A673 (cell line): Measurements from ENCODE around the gene PPM1E. TPM values are rescaled to one million over a fixed set of nuclear protein-coding genes. Genes with fewer than 3 reads are reported as not detected.

Source experiments
- BruUV-seq: library from RNA; stranded (reverse); fragments of 400-500 nt; replicated peaks from 2 replicates; lab custom pipeline; 2021; lab: Mats Ljungman, UMichigan
- CTCF ChIA-PET: fragments of 300-600 bp; sonication (Branson Sonifier 250); formaldehyde crosslinking; loops from one replicate; lab custom pipeline; 2022; ENCODE audit warnings: antibody characterized with exemption; lab: Charles Lee
- POLR2A ChIA-PET: fragments of 300-600 bp; sonication (Branson Sonifier 250); formaldehyde crosslinking; loops from one replicate; lab custom pipeline; 2022; ENCODE audit warnings: antibody characterized with exemption; ENCODE audit not compliant: low non-redundant PET; lab: Charles Lee
- DNase-seq: peaks from one replicate; pipeline ENCODE4 v3.0.0-alpha.2; 2015; ENCODE audit warnings: low spot score
- H3K27ac ChIP-seq: fragments of 200-600 bp; sonication (generic); 2 replicates; pipeline ENCODE4 v1.5.1; 2016; ENCODE audit warnings: mixed run types, low read depth, mild to moderate bottlenecking, mixed read lengths, antibody characterized with exemption, low read length; ENCODE audit not compliant: poor library complexity, severe bottlenecking
- H3K27me3 ChIP-seq: fragments of 200-600 bp; sonication (generic); replicated peaks from 2 replicates; pipeline ENCODE4 v1.6.1; 2017; ENCODE audit warnings: mixed run types, low read depth, mild to moderate bottlenecking, mixed read lengths, antibody characterized with exemption, low read length; ENCODE audit not compliant: insufficient read depth, poor library complexity
- H3K36me3 ChIP-seq: fragments of 200-600 bp; sonication (generic); 2 replicates; pipeline ENCODE4 v1.6.1; 2016; ENCODE audit warnings: mixed run types, mild to moderate bottlenecking, mixed read lengths, antibody characterized with exemption, low read length; ENCODE audit not compliant: insufficient read depth, poor library complexity, severe bottlenecking
- H3K4me1 ChIP-seq: fragments of 200-600 bp; sonication (generic); 2 replicates; pipeline ENCODE4 v1.6.1; 2017; ENCODE audit warnings: mixed run types, mild to moderate bottlenecking, mixed read lengths, antibody characterized with exemption, low read length; ENCODE audit not compliant: insufficient read depth, poor library complexity, severe bottlenecking
- H3K4me3 ChIP-seq: fragments of 200-600 bp; sonication (generic); 2 replicates; pipeline ENCODE4 v1.5.1; 2016; ENCODE audit warnings: low read depth, mixed run types, mild to moderate bottlenecking, mixed read lengths, low read length; ENCODE audit not compliant: poor library complexity, severe bottlenecking
- H3K9me3 ChIP-seq: fragments of 200-600 bp; sonication (generic); 2 replicates; pipeline ENCODE4 v1.6.1; 2016; ENCODE audit warnings: mixed run types, low read depth, mild to moderate bottlenecking, mixed read lengths, antibody characterized with exemption, low read length; ENCODE audit not compliant: poor library complexity, severe bottlenecking
- CTCF ChIP-seq: fragments of 300-800, 200-600 bp; sonication (generic); conservative IDR thresholded peaks from 2 replicates; pipeline ENCODE4 v1.5.1; 2017; ENCODE audit warnings: low read depth, mild to moderate bottlenecking, antibody characterized with exemption, low read length, moderate library complexity, mixed read lengths
- EZH2 ChIP-seq: fragments of 200-600 bp; sonication (generic); IDR thresholded peaks from 2 replicates; pipeline ENCODE4 v1.6.1; 2017; ENCODE audit warnings: borderline replicate concordance, low read depth, mild to moderate bottlenecking, mixed read lengths, antibody characterized with exemption, low read length; ENCODE audit not compliant: poor library complexity, severe bottlenecking
- intact Hi-C: fragments of 100-400 bp; cut with micrococcal nuclease; formaldehyde crosslinking; loops from one replicate; pipeline ENCODE4 v1.10.0; 2022; ENCODE audit not compliant: unreplicated experiment
- total RNA-seq: library from RNA; stranded (reverse); gene quantifications from 2 replicates; pipeline ENCODE4 v1.2.3, GENCODE V29; 2021

Gene PPM1E
- total RNA-seq, 1 experiment from 2014 or later = 6.0 TPM

DNA sequence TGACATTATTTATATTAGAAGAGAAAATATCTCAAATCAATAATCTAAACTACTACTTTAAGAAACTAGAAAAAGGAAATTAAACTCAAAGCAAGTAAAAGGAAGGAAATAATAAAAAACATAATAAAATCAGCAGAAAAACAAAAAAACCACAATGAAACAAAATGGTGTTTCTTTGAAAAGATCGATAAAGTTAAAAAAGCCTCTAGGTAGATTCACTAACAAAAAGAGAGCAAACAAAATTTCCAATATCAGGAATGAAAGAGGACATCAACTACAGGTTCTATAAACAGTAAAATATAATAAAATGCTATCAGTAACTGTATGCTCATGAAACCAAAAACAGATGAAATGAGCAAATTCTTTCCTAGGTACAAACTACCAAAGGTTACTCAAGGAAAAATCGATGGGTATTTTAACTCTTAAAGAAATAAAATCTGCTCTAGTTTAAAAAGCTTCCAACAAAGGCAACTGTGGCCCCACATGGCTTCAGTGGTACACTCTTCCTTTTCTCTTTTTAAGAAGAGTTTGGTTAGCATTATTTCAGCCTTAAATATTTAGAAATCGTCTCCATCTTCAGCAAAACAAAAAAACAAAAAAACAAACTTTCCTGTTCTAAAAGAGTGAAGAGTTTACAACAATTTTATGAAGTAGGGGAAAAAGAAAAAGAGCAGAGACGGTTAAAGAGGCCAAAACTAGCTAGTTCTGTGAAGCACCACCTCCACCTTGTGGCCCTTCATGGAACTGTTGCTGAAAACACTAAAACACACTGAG lies 248.9 kb downstream of the PPM1E start:
- Histone ChIP-seq H3K36me3 (no peaks in the 10 kb centered on the region), H3K27me3 (no peaks in the 10 kb centered on the region), H3K9me3 (no peaks in the 10 kb centered on the region), H3K27ac (peak overlapping the region; percentile 25), H3K4me1 (peaks cover 25% of the 10 kb centered on the region), H3K4me3 (no peak overlapping the region)
- DNase-seq = peak; percentile 75
- no TSS peak for BruUV-seq
- ChIA-PET POLR2A (interaction anchor here (0.5 kb wide), 1 partner anchor 294 kb away, joined by 3 read pairs; no protein-coding TSS in a partner anchor), CTCF (interaction anchor here (0.6 to 1.5 kb wide), 8 partner anchors 45 to 486 kb away, joined by 3 to 15 read pairs (median 4); no protein-coding TSS in a partner anchor)
- TF ChIP-seq EZH2 (no peak), CTCF (peak; percentile 94)
- intact Hi-C loops = loop anchor here (1.0 to 2.0 kb wide), 3 partner anchors 293 to 486 kb away; no protein-coding TSS in a partner anchor

DNA sequence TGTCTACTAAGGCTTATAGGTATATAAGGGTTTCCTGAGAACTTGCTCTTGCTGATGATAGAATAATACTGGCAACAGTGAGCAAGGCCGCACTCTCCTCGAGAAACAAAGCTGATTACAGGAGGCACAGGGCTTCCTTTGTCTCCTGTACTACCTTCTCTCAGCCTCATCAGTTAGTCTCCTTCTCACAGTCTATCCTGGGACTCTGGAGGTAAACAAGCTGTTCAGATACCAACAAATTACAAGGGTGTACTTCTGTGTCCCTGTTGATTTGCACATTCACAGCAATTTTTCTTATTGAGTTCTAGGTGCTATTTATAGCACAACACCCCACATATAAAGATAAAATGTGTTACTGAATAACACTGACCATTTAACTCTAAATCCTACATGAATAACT lies 252.3 kb downstream of the PPM1E start:
- H3K4me3 ChIP-seq = no peak overlapping the region
- DNase-seq = no peak
- peaks cover 7% of the 10 kb centered on the region for H3K4me1 ChIP-seq
- no TSS peak for BruUV-seq
- ChIA-PET CTCF (no interaction called here), POLR2A (no interaction called here)
- intact Hi-C loops = no loop called here
- peaks cover 3% of the 10 kb centered on the region for H3K36me3 ChIP-seq
- no peaks in the 10 kb centered on the region for H3K27me3 ChIP-seq
- no peak overlapping the region for H3K27ac ChIP-seq
- no peaks in the 10 kb centered on the region for H3K9me3 ChIP-seq
- TF ChIP-seq EZH2 (no peak), CTCF (no peak)

DNA sequence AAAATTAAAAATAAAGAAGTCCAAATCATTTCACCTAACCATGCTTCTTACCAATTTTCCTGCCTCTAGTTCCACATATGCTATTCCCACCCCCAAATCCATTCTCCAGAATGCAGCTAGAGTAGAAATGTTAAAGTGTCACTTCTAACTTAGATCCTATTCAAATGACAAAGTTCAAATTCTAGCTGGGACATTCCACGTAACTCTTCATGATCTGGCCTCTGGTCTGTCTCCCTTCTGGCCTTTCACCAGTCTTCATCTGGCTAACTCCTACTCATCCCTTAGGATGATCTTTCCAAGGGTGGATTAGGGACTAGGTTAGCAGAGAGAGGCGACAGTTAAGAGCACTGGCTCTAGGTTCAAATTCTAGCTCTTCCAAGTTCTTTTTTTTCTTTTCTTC lies 253.1 kb downstream of the PPM1E start:
- intact Hi-C loops = no loop called here
- H3K27me3 ChIP-seq = no peaks in the 10 kb centered on the region
- no peak for TF ChIP-seq CTCF
- no peak for TF ChIP-seq EZH2
- CTCF ChIA-PET = no interaction called here
- peaks cover 8% of the 10 kb centered on the region for H3K4me1 ChIP-seq
- no peak for DNase-seq
- POLR2A ChIA-PET = no interaction called here
- H3K27ac ChIP-seq = no peak overlapping the region
- H3K36me3 ChIP-seq = peaks cover 3% of the 10 kb centered on the region
- H3K9me3 ChIP-seq = no peaks in the 10 kb centered on the region
- no TSS peak for BruUV-seq
- H3K4me3 ChIP-seq = no peak overlapping the region
